H1 (cell line): ENCODE measurements around the gene MGLL. TPM values are rescaled to one million over a fixed set of nuclear protein-coding genes. Genes with fewer than 3 reads are reported as not detected.

Experiments used
- CHD7 ChIP-seq: fragments of 300-600 bp; sonication (generic); IDR thresholded peaks from 2 replicates; pipeline ENCODE4 v1.7.1; 2012; ENCODE audit warnings: low read length, moderate library complexity, mild to moderate bottlenecking, inconsistent platforms; ENCODE audit not compliant: insufficient replicate concordance
- SAP30 ChIP-seq: fragments of 300-600 bp; sonication (generic); IDR thresholded peaks from 2 replicates; pipeline ENCODE4 v1.7.1; 2012; ENCODE audit warnings: low read length, moderate library complexity, mild to moderate bottlenecking, inconsistent platforms; ENCODE audit not compliant: insufficient read depth, insufficient replicate concordance
- SIRT6 ChIP-seq: IDR thresholded peaks from one replicate; pipeline ENCODE4 v1.7.1; 2012; ENCODE audit warnings: low read length, inconsistent platforms
- polyA plus RNA-seq, 7 experiments: library from polyadenylated mRNA; depleted of rRNA in 3 of 7; stranded (reverse) in 5 of 7; unstranded in 2 of 7; fragments of >200 nt in 5 of 7; fragments of 200-250 nt in 2 of 7; gene quantifications; 1 replicate in 5 of 7; 2 replicates in 1 of 7; 4 replicates in 1 of 7; pipeline versions ENCODE4 v1.2.1 to v1.2.3, GENCODE V29; 2011 to 2013; ENCODE audit warnings: missing spikeins in 2 of 7, mixed read lengths in 2 of 7
- total RNA-seq: library from RNA; stranded (reverse); fragmentation: NEBNext Ultra II Directional; extraction: Animal tissue kit (Norgen Biotek cat#: 25700); gene quantifications from 2 replicates; pipeline ENCODE4 v1.2.1, GENCODE V29; 2021
- TF ChIP-seq, protein P1 (sequence below): IDR thresholded peaks from 2 replicates; pipeline ENCODE4 v1.6.1; 2012; ENCODE audit warnings: low read length, inconsistent platforms

Gene MGLL
- total and polyA plus RNA-seq, 2 of the 8 experiments (the other 6 are each of a cell fraction or from before 2014, with no cell fraction given): 0.05 to 0.34 TPM

GRCh38 chr3:127829537-127829936 lies 7.2 kb upstream of the MGLL start (continued):
- no peak for TF ChIP-seq CHD7
- no peak for TF ChIP-seq SAP30
- no peak for TF ChIP-seq SIRT6
- TF ChIP-seq, protein P1, sequence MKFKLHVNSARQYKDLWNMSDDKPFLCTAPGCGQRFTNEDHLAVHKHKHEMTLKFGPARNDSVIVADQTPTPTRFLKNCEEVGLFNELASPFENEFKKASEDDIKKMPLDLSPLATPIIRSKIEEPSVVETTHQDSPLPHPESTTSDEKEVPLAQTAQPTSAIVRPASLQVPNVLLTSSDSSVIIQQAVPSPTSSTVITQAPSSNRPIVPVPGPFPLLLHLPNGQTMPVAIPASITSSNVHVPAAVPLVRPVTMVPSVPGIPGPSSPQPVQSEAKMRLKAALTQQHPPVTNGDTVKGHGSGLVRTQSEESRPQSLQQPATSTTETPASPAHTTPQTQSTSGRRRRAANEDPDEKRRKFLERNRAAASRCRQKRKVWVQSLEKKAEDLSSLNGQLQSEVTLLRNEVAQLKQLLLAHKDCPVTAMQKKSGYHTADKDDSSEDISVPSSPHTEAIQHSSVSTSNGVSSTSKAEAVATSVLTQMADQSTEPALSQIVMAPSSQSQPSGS: no peak
